ENCODE results near the gene LRRTM4. TPM values are rescaled to one million over a fixed set of nuclear protein-coding genes. Genes with fewer than 3 reads are reported as not detected.
"Not testable (repeated sequence)": the region's sequence is repeated elsewhere in the genome, so short reads cannot be mapped to it uniquely, and the experiment has no call there.

LRRTM4 gene
- polyA plus RNA-seq, 1 donor (not counting 4 experiments of a cell fraction or from before 2014, with no cell fraction given): not detected

DNA sequence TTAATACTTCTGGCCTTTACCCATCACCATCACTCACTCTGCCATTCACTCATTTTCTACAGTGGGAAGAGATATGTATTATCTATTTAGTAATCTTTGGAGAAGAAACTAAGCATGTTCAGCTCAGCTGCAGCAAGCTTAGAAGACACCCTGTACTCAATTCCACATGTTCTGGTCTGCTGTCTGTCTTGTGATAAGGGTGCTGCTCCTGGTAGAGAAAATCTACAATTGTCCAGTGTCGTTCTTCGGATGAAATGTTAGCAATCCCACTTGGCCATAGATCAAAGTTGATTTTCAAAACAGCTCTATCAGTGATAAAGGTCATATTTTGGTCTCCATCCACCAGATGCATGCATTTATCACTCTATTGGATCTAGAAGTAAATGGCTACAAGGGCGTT is 337.1 kb downstream of the LRRTM4 start:
- TF ChIP-seq, protein P1, sequence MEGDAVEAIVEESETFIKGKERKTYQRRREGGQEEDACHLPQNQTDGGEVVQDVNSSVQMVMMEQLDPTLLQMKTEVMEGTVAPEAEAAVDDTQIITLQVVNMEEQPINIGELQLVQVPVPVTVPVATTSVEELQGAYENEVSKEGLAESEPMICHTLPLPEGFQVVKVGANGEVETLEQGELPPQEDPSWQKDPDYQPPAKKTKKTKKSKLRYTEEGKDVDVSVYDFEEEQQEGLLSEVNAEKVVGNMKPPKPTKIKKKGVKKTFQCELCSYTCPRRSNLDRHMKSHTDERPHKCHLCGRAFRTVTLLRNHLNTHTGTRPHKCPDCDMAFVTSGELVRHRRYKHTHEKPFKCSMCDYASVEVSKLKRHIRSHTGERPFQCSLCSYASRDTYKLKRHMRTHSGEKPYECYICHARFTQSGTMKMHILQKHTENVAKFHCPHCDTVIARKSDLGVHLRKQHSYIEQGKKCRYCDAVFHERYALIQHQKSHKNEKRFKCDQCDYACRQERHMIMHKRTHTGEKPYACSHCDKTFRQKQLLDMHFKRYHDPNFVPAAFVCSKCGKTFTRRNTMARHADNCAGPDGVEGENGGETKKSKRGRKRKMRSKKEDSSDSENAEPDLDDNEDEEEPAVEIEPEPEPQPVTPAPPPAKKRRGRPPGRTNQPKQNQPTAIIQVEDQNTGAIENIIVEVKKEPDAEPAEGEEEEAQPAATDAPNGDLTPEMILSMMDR (optimal IDR thresholded peaks at IDR 0.05 in 1 of 3, IDR thresholded peaks at IDR 0.05 in 1 of 3, conservative IDR thresholded peaks at IDR 0.05 in 1 of 3; ENCODE audit: extremely low read depth in 1 of 3, insufficient read depth in 2 of 3, low read length in 3 of 3): no peak
- TF ChIP-seq EZH2 (IDR thresholded peaks at IDR 0.05; ENCODE audit: low read length): no peak
- FAIRE-seq (no peak), DNase-seq (ENCODE audit: low read depth, low spot score) (no peak)
- H2AFZ ChIP-seq (ENCODE audit: control insufficient read depth, low read length): no peak overlapping the region
- H4K20me1 ChIP-seq (ENCODE audit: control insufficient read depth, extremely low read depth, insufficient read depth, low read length): no peaks in the 10 kb centered on the region
- no peak overlapping the region for H3K4me2 ChIP-seq (ENCODE audit: control insufficient read depth, extremely low read depth, insufficient read depth, low read depth, low read length)
- H3K79me2 ChIP-seq (ENCODE audit: control insufficient read depth, insufficient read depth, low read length): no peaks in the 10 kb centered on the region
- no peak overlapping the region for H3K27ac ChIP-seq (ENCODE audit: control insufficient read depth, insufficient read depth, low read length)
- H3K9me3 ChIP-seq (ENCODE audit: control insufficient read depth, low read depth, low read length): peaks cover 2% of the 10 kb centered on the region
- no peaks in the 10 kb centered on the region for H3K27me3 ChIP-seq (ENCODE audit: control insufficient read depth, extremely low read depth, insufficient read depth, low read length)
- H3K4me3 ChIP-seq (ENCODE audit: control insufficient read depth in 2 of 3, extremely low read depth in 1 of 3, insufficient read depth in 2 of 3, low read depth in 1 of 3, low read length in 3 of 3): no peak overlapping the region
- dilution Hi-C loops (cut with MboI; ENCODE audit: extremely low pct_ligation_motif_present, low sequenced_read_pairs): no loop called here
- no peaks in the 10 kb centered on the region for H3K9me1 ChIP-seq (ENCODE audit: control insufficient read depth, extremely low read depth, insufficient read depth, low read length)
- H3K36me3 ChIP-seq (ENCODE audit: control insufficient read depth in 2 of 2, extremely low read depth in 1 of 2, insufficient read depth in 2 of 2, low read length in 2 of 2): no peaks in the 10 kb centered on the region
- no peak overlapping the region for H3K9ac ChIP-seq (ENCODE audit: control insufficient read depth, extremely low read depth, insufficient read depth, low read length)
- no peaks in the 10 kb centered on the region for H3K4me1 ChIP-seq (ENCODE audit: control insufficient read depth, extremely low read depth, insufficient read depth, low read length)

DNA sequence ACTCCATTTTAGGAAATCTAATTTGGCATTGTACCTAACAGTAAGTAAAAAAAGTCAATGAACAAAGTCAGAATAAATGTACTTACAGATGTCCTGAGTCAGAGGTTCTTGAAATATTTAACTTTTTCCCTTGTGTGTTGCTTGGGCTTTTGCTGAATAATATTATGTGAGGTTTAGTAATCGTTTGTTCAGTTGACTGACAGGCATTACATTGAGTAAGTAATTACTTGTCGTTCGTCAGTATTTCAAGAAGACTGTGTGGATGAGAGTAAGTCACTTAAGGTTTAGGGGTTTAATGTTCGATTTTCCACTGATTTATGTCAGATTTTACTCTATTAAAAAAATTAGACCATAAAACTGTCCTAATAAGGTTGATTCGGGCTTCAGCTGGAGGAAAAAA is 342.9 kb downstream of the LRRTM4 start:
- H3K9me1 ChIP-seq (ENCODE audit: control insufficient read depth, extremely low read depth, insufficient read depth, low read length): no peaks in the 10 kb centered on the region
- H3K4me3 ChIP-seq (ENCODE audit: control insufficient read depth in 2 of 3, extremely low read depth in 1 of 3, insufficient read depth in 2 of 3, low read depth in 1 of 3, low read length in 3 of 3): no peak overlapping the region
- H3K4me2 ChIP-seq (ENCODE audit: control insufficient read depth, extremely low read depth, insufficient read depth, low read depth, low read length): no peak overlapping the region
- H3K4me1 ChIP-seq (ENCODE audit: control insufficient read depth, extremely low read depth, insufficient read depth, low read length): no peaks in the 10 kb centered on the region
- no peak overlapping the region for H3K27ac ChIP-seq (ENCODE audit: control insufficient read depth, insufficient read depth, low read length)
- no peak for FAIRE-seq
- no peaks in the 10 kb centered on the region for H4K20me1 ChIP-seq (ENCODE audit: control insufficient read depth, extremely low read depth, insufficient read depth, low read length)
- no peak overlapping the region for H3K9ac ChIP-seq (ENCODE audit: control insufficient read depth, extremely low read depth, insufficient read depth, low read length)
- DNase-seq (ENCODE audit: low read depth, low spot score): no peak
- no peak for TF ChIP-seq EZH2 (IDR thresholded peaks at IDR 0.05; ENCODE audit: low read length)
- TF ChIP-seq, protein P1 (optimal IDR thresholded peaks at IDR 0.05 in 1 of 3, IDR thresholded peaks at IDR 0.05 in 1 of 3, conservative IDR thresholded peaks at IDR 0.05 in 1 of 3; ENCODE audit: extremely low read depth in 1 of 3, insufficient read depth in 2 of 3, low read length in 3 of 3): no peak
- H3K79me2 ChIP-seq (ENCODE audit: control insufficient read depth, insufficient read depth, low read length): no peaks in the 10 kb centered on the region
- H3K27me3 ChIP-seq (ENCODE audit: control insufficient read depth, extremely low read depth, insufficient read depth, low read length): no peaks in the 10 kb centered on the region
- no peaks in the 10 kb centered on the region for H3K36me3 ChIP-seq (ENCODE audit: control insufficient read depth in 2 of 2, extremely low read depth in 1 of 2, insufficient read depth in 2 of 2, low read length in 2 of 2)
- H2AFZ ChIP-seq (ENCODE audit: control insufficient read depth, low read length): no peak overlapping the region
- no peaks in the 10 kb centered on the region for H3K9me3 ChIP-seq (ENCODE audit: control insufficient read depth, low read depth, low read length)
- dilution Hi-C loops (cut with MboI; ENCODE audit: extremely low pct_ligation_motif_present, low sequenced_read_pairs): no loop called here

DNA sequence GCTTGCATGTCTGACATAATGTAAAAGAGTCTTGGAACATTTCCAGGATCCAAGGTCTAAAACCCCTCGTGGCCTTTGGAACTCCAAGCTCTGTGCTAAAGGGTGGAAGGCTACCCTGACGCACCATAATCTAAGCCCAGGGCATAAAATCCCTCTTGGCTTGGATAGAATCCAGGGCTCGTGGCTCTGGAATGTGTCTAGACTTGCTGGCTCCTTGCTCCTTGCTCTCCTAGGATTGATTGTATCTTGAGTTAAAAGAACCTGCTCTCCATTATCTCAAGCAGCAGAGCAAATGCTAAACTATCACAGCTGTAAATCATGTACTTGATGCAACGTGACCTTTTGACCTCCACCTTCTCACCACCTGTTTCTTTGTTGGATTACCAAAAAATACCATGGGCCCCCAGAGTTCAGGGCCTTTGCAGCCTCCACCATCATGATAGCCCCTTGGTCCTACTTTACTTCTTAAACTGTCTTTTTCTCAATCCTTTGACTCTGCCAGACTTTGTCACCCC is 346.9 kb downstream of the LRRTM4 start:
- H3K4me1 ChIP-seq (ENCODE audit: control insufficient read depth, extremely low read depth, insufficient read depth, low read length); H3K27me3 ChIP-seq (ENCODE audit: control insufficient read depth, extremely low read depth, insufficient read depth, low read length); DNase-seq (ENCODE audit: low read depth, low spot score); H3K4me2 ChIP-seq (ENCODE audit: control insufficient read depth, extremely low read depth, insufficient read depth, low read depth, low read length); H2AFZ ChIP-seq (ENCODE audit: control insufficient read depth, low read length); H3K79me2 ChIP-seq (ENCODE audit: control insufficient read depth, insufficient read depth, low read length); H3K27ac ChIP-seq (ENCODE audit: control insufficient read depth, insufficient read depth, low read length); FAIRE-seq; H3K36me3 ChIP-seq (ENCODE audit: control insufficient read depth in 2 of 2, extremely low read depth in 1 of 2, insufficient read depth in 2 of 2, low read length in 2 of 2); H3K9me1 ChIP-seq (ENCODE audit: control insufficient read depth, extremely low read depth, insufficient read depth, low read length); dilution Hi-C loops (cut with MboI; ENCODE audit: extremely low pct_ligation_motif_present, low sequenced_read_pairs); H3K9ac ChIP-seq (ENCODE audit: control insufficient read depth, extremely low read depth, insufficient read depth, low read length); H3K9me3 ChIP-seq (ENCODE audit: control insufficient read depth, low read depth, low read length); H3K4me3 ChIP-seq (ENCODE audit: control insufficient read depth in 2 of 3, extremely low read depth in 1 of 3, insufficient read depth in 2 of 3, low read depth in 1 of 3, low read length in 3 of 3); H4K20me1 ChIP-seq (ENCODE audit: control insufficient read depth, extremely low read depth, insufficient read depth, low read length): not testable (repeated sequence)
